GM21529 (cell line): Measurements from ENCODE around the gene MGAT4A.
"Not testable (repeated sequence)": the region's sequence is repeated elsewhere in the genome, so short reads cannot be mapped to it uniquely, and the experiment has no call there.

Source experiments
- ATAC-seq: cut with Tn5 transposase; IDR thresholded peaks from one replicate; pipeline ENCODE4 v1.9.1; 2021; ENCODE audit not compliant: unreplicated experiment

MGAT4A gene

DNA sequence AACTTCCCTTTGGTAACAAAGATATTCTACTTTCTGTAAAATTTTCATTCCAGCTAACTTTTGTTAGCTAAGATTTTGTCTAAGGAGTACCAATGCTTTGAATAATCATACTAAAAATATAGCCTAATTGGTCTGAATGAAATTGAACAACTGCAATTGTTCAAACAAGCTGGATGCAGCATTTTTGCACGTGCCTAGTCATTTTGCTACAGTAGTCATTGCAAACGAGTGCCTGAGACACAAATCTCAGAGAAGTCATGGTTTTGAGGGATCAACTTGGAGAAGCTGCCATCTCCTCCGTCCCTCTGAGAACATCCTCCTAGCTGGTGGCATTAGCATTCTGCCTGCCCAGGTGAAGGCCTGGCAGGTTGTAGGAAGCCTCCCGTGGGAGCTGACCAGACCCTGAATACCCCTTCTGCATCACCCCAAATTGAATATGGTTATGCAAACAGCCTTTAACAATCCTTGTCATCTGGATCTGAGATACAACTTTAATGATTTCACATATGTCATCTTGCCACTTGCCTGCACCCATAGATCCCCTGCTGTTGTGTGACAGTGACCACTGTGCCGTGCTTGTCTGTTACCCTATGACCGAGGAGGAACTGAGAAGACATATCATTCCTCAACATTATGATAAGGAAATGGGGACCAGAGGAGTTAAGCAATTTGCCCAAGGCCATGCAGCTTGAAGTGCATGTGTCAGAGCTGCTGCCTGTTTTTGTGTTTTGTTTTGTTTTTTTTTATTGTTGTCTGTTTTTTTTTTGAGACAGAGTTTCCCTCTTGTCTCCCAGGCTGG, 29.1 kb upstream of the MGAT4A start:
- no peak for ATAC-seq

DNA sequence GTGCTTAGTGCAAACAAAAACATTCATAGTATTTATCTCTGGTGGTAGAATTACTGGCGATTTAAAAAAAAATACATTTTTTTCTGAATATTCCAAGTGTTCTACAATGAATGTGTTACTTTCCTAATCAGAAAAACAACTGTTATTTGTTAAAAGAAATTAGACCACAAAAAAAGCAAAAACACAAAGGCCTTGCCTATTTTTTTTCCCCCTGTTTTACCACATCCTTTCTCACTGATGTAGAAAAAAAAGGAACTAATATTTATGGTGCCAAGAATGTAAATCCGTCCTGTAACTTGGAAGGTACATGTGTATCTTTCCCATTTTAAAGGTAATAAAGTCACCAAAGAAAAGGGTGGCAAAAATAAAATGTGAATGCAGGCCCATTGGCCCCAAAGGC, 28.4 kb upstream of the MGAT4A start:
- no peak for ATAC-seq

DNA sequence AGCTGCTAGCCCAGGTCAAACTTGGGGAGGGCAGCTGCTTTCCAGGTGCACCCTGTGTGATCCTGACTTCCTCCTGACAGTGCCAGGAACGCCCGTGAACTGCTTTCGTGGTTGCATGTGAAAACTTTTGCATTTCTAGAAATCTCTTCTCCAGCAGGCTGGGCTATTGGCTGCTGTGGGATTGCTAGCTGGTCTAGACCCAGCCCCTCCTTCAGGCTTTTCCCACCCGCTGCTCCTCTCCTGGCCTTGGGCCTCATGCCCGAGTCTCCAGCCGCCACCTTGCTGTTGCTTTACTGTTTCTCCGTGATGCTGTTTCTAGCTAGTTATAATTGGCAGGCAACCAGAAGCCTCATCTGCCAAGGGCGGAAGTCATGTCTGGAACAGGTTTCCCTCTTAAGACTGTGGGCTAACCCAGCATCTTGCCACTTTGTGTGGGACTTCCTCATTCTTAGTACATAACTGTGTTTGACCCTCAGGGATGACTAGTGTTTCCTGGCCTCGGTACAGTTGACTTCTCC, 27.0 kb upstream of the MGAT4A start:
- ATAC-seq: peak; percentile 91

DNA sequence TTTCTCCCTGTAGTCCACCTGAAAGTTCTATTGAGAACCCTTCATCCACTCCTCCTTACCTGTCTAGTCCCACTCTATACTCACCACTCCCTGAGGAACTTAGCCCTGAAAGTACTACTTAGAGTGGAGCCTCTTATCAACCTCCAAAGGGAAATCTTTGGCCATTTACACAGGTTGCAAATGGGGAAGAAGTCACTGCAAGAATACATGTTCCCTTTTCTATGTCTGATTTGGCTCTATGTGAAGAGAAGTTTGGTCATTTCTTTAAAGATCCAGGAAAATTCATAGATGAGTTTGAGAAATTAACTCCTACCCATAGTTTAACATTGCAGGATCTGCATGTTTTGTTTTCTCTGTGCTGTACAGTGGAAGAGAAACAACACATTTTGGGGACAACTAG, 22.9 kb upstream of the MGAT4A start:
- ATAC-seq: no peak

DNA sequence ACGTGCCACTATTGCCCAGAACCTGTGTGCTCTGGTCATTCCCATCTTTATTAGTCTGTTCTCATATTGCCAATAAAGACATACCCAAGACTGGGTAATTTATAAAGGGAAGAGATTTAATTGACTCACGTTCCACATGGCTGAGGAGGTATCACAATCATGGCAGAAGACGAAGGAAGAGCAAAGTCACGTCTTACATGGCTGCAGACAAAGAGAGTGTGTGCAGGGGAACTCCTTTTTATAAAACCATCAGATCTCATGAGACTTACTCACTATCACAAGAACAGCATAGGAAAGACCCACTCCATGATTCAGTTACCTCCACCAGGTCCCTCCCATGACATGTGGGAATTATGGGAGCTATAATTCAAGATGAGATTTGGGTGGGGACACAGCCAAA, 21.8 kb upstream of the MGAT4A start:
- ATAC-seq: not testable (repeated sequence)

DNA sequence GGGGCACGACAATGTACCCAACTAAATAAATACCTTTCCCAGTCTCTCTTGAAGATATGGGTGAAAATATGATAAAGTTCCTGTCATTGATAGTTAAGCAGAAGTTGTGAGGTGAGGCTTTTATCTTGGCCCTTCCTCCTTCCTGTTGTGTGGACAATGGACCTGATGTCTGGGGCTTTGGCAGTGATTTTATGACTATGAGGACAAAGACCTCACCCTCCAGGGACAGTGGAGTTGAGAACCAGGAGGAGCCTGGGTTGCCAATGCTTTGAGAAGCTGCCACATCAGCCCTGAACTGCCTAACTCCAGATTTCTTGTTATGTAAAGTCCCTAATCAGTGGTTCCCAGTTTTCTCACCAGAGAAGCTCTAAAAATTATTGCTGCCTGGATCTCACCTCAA, 20.8 kb upstream of the MGAT4A start:
- ATAC-seq: no peak

DNA sequence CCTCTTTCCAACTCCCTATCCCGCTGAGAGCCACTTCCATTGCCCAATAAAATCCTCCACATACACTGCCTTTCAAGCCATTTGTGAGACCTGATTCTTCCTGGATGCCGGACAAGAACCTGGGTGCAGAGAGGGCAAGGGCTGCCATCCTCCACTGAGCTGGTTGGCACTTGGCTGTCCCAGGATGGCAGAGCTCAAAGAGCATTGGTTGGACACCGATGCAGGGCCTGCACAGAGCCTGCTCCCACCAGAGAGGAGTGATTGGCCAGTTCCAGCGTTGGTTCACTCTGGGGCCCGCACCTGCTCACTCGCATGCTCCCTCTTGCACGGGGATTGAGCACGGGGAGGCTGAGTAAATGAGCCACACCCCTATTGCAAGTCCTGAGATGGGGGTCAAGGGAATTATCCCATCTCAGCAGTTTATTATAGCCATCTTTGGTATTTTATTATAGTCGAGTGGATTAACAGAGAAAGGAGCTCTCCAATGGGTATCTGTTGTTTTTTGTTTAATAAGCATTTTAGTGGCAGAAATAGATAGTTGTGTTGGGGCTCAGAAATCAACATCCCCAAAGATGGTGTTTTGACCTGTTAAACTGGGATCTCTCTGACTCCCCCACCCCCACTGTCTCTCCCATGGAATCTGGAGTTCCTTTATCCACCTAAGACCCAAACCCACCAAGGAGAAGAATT, 19.8 kb upstream of the MGAT4A start:
- ATAC-seq: no peak

DNA sequence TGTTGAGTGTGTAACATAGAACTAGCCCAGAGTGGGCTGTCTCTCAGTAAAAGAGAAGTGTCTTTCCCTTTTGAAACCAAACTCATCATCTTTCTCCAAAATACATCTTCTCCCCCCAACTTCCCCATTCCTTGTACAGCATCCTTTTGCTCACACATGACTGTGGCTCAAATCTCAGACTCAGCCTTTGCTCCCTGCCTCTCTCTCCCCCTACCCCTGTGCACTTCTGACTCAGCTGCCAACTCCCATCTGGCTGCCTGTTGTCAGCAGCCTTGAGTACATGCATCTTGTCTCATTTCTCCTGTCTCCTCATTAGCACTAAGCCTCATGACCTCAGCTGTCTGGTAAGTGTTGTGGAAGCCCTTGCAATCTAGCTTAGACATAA, 18.1 kb upstream of the MGAT4A start:
- peak; percentile 44 for ATAC-seq

DNA sequence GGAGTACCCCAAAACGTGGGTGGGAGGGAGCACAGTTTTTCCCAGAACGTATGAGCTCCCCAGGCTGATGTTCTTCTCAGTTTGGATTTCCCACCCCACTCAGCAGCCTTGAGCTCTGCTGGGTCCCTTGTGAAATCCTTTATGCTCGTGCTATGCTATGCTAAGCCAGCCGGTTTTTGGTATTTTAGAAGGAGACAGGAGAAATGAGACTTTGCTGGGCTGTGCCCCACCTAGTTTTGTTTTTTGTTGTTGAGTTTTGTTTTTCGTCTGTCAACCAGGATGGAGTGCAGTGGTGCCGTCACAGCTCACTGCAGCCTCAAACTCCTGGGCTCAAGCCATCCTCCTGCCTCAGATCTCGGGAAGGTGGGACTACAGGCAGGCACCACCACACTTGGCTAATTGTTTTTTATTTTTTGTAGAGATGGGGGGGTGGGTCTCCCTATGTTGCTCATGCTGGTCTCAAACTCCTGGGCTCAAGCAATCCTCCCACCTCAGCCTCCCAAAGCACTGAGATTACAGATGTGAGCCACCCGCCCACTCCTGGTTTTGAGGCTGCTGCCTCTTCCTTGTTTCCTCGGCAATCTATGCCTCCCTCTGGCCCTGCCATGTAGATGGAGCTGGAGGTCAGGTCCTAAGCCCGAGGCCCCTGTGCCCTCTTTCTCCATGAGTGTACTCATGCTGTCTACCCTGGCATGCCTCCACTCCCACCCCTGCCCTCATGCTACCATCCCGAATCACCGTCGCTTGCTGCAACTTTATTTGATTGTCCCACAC, 17.5 kb upstream of the MGAT4A start:
- peak; percentile 56 for ATAC-seq

DNA sequence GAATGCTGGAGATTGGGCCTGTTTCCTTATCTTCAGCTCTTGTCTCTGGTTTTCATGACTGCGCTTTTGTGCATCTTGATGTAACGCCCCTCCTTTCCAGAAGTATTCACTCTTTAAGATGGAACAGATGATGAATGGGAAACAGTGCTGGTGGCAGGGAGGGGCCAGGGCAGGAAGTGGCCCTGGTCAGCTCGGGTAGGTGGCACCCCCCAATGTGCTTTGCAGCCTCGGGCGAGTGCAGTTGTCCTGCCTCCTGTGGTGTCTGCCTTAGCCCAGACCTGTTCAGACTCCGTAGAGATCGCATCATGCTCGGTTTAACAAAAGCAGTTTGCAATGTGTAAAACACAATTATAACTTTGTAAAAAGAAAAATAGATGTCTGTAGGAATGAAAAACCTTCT, 17.0 kb upstream of the MGAT4A start:
- ATAC-seq: no peak

DNA sequence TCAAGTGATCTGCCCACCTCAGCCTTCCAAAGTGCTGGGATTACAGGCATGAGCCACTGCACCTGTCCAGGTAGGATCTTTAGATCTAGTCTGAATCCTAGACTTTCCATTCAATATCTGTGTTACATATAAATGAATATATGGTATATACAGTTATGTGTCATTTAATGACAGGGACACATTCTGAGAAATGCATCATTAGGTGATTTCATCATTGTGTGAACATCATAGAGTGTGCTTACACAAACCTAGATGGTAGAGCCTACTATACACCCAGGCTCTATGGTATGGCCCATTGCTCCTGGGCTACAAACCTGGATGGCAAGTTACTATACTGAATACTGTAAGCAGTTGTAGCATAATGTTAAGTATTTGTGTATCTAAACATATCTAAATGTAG, 15.5 kb upstream of the MGAT4A start:
- ATAC-seq: no peak

DNA sequence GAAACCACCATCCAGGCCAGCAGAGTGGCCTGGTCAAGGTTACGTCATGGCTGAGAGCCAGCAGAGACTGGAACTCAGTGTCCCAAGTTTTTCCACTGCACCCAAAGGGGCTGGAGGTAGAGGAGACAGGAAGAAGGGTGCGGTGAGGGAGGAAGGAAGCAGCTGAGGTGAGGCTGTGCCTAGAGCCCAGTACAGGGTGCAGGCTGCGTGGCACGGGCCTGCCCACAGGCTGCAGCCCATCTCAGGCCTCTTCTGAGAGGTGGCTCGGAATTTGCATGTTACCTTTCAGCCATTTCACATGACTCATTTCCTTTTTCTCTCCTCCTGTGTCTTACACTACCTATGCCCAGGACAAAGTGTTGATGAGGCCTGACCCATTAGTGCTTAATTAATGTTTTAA, 13.7 kb upstream of the MGAT4A start:
- no peak for ATAC-seq

DNA sequence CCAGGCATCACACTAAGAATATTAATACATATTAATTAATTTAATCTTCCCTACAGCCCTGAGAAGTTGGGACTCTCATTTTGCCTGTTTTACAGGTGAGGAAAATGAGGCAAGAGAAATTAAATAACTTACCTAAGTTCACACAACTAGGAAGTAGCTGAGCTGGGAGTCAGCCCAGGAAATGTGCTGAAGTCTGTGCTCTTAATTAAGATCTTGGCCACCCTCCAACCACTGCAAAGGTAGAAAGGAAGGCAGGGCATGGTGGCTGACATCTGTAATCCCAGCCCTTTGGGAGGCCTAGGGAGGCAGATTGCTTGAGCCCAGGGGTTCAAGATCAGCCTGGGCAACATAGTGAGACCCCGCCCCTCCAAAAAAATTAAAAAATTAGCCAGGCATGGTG, 12.9 kb upstream of the MGAT4A start:
- ATAC-seq: no peak

DNA sequence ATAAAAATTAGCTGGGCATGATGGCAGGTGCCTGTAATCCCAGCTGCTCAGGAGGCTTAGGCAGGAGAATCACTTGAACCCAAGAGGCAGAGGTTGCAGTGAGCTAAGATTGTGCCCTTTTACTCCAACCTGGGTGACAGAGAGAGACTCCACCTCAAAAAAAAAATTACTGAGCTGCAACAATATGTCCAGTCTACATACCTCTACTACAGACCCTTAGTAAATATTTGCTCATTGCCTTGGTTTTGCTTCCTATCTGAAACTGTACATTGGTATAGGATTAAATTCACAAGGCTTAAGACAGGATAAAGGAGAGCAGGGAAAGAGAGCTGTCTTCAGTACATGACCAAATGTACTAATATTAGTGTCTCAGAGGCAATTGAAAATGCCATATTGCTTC, 8.1 kb upstream of the MGAT4A start:
- ATAC-seq: no peak

DNA sequence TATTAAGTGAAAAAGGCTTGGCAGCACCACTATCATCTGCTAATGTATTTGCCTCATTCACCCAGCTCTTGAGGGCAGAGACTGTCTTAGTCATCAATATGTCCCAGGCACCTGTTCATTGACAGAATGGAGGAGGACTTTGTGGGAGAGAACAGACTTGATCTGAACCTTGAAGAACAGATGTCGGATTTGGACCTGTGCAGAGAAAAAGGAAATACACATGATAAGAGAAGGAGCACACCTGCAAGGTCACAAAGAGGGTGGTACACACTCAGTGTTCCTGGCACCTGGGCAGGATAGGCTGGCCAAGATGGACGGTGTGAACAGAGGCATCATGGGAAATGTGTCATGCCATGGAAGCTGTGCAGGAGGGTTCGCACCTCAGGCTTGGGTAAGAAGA, 7.4 kb upstream of the MGAT4A start:
- no peak for ATAC-seq

DNA sequence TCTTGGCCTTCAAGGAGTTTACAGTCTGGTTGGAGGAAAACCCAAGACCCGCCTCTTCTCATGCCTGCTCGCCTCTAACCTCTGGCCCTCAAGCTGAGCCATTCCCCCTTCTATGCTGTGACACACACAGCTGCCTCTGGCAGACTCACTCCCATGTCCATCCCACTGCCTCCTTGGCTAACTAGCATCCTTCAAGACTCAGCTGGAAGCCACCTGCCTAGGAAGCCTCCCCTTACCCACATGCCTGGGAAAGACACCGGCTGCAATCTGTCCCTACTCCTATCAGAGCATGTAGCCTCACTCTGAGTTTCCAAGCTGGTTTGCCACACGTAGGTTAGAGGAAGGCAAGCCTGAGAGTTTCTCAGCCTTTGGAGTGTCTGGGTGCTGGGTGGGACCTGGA, 6.9 kb upstream of the MGAT4A start:
- ATAC-seq: no peak

DNA sequence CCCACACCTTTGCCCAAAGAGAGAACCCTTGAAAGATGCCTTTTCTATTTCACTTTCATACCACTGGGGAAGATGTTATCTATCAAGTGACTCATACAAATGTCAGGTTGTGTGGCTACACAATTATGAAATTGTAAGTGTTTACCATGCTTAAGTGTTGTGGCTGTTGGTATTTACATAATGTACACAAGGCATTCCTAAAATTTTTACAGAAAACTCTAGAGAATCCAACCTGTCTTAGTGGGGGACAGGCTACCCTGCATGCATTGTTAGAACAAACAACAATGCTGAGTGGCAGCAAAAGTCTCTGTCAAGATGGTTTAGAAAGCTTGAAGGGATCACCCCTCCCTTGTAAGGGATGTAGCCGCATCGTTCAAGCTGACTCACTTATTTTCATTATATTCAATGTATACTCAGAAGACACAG, 5.5 kb upstream of the MGAT4A start:
- ATAC-seq: no peak

DNA sequence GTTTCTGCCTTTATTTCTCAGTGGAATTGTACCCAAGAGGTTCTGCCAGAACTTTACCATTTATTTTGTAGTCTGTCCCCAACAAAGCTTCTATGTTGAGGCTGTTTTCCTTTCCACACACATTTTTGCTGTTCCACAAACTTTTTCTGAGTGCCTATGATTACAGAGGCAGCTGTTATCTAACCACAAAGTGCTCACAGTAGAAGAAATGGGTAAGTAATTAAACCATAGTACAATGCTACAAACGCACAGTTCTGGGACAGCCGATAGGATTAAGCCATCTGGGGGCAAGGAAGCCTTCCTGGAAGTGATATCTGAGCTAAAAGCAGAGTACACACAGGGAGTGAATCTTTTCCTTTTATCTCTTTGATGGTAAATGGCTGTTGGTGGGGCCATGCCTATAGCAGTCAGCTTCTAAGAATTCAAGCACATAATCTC, 3.9 kb upstream of the MGAT4A start:
- no peak for ATAC-seq

DNA sequence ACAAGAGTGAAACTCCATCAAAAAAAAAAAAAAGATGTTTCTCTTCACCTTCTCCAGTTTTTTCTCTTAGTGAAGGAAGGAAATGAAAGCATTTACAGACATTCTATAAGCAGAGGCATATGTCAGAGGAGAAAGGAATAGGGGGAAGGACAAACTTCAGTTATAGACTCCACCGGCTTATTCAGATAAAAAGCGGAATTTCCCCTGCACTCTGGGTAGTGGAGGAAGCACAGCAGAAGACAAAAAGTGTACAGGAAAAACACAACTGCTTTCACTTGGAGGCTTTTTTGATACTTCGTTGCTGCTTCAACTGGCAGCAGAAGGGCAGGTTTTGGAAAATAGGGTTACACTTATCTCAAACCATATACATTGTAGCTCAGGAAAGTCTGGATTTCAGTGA, 3.2 kb upstream of the MGAT4A start:
- no peak for ATAC-seq

DNA sequence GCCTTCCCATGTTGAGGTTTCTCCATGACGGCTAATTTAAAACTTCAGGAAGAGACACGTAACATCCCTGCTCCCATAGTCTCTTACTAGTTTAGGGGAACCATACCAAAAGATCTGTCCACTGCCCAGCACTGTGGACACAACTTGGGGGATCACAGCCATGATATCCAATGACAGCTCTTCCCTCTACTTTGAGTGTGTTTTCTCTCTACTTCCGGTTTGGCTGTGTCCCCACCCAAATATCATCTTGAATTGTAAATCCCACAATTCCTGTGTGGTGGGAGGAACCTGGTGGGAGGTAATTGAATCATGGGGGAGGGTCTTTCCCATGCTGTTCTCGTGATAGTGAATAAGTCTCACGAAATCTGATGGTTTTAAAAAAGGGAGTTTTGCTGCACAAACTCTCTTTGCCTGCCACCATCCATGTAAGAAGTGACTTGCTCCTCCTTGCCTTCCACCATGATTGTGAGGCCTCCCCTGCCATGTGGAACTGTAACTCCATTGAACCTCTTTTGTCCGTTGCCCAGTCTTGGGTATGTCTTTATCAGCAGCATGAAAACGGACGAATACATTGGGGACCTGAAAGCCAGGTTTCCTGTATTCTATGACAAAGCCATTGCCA, 1.6 kb upstream of the MGAT4A start:
- ATAC-seq: no peak

DNA sequence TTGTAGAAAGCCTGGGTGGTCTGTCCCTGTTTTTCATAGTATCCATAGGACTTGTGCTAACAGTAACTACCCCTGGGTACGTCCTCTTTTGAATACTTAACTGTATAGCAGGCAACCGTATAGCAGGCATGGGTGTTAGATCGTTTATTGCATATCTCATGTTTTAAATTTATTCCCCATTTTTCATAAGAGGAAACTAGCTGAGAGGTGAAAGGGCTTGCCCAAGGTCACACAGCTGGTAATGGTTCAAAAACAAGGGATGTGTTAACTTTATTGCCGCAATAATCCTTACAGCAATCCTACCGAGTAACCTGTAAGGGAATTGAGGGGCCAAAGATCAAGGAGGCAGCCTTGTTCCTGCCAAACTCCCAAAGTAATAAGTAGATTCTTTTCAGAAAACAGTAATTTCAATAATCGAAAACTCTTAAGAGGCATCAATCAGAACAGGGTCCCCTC, 990 bp upstream of the MGAT4A start:
- no peak for ATAC-seq
